Stimulated activated CD4-positive, alpha-beta T cell treated with anti-CD3 and anti-CD28 coated beads, Interleukin-2, amount 100 ng/mL, for 24 hours (primary cell): ENCODE results near the gene KIT.

ENCODE experiments used
- DNase-seq, 2 donors: peaks; one replicate each; pipeline ENCODE4 v3.0.0-alpha.2; 2020

KIT gene

GRCh38 chr4:54708339-54709279 lies 50.9 kb downstream of the KIT start:
- no peak for DNase-seq

- DNase-seq, result no peak
Measured at GRCh38 chr4:54709400-54709799, 51.6 kb downstream of the KIT start.

- DNase-seq, result no peak
Measured at GRCh38 chr4:54712206-54712605, 54.4 kb downstream of the KIT start.

- no peak for DNase-seq
Measured at GRCh38 chr4:54714631-54715030, 56.9 kb downstream of the KIT start.

GRCh38 chr4:54716478-54717065 lies 58.8 kb downstream of the KIT start:
- DNase-seq, result no peak

- no peak for DNase-seq
Measured at GRCh38 chr4:54717694-54718093, 59.9 kb downstream of the KIT start.

- DNase-seq, result no peak
Measured at GRCh38 chr4:54719378-54719777, 61.6 kb downstream of the KIT start.

- no peak for DNase-seq
Measured at GRCh38 chr4:54723220-54723619, 65.5 kb downstream of the KIT start.

- no peak for DNase-seq
Measured at GRCh38 chr4:54723820-54724219, 66.1 kb downstream of the KIT start.

- DNase-seq, result no peak
Measured at GRCh38 chr4:54726907-54727306, 69.2 kb downstream of the KIT start.

- DNase-seq, result no peak
Measured at GRCh38 chr4:54727346-54727745, 69.6 kb downstream of the KIT start.

GRCh38 chr4:54728368-54728767 lies 70.6 kb downstream of the KIT start:
- DNase-seq, result no peak

- no peak for DNase-seq
Measured at GRCh38 chr4:54729256-54729655, 71.5 kb downstream of the KIT start.

- DNase-seq, result no peak
Measured at GRCh38 chr4:54730581-54730980, 72.8 kb downstream of the KIT start.

GRCh38 chr4:54731552-54731951 lies 73.8 kb downstream of the KIT start:
- no peak for DNase-seq

- no peak for DNase-seq
Measured at GRCh38 chr4:54731976-54732375, 74.2 kb downstream of the KIT start.

GRCh38 chr4:54737421-54737820 lies 79.7 kb downstream of the KIT start:
- no peak for DNase-seq

- DNase-seq, result no peak
Measured at GRCh38 chr4:54741202-54741601, 83.4 kb downstream of the KIT start.

GRCh38 chr4:54742636-54743399 lies 85.1 kb downstream of the KIT start:
- no peak for DNase-seq

GRCh38 chr4:54743562-54743961 lies 85.8 kb downstream of the KIT start:
- no peak for DNase-seq

GRCh38 chr4:54744487-54744886 lies 86.7 kb downstream of the KIT start:
- DNase-seq, result no peak

- DNase-seq, result no peak
Measured at GRCh38 chr4:54745031-54745770, 87.4 kb downstream of the KIT start.

GRCh38 chr4:54746218-54746617 lies 88.5 kb downstream of the KIT start:
- no peak for DNase-seq
